GM19099 (cell line): ENCODE results near the gene RMND5B.

Experiments
- POLR2A ChIP-seq: IDR thresholded peaks from 3 replicates; pipeline ENCODE4 v1.6.1; 2011; ENCODE audit warnings: low read depth; ENCODE audit not compliant: insufficient read length; ENCODE audit errors: extremely low read depth

Gene RMND5B

GRCh38 chr5:178130576-178131445, at the start of gene RMND5B:
RMND5B (plus strand) TSS chr5:178131014; CDS start chr5:178138120, 7,106 bp downstream.
- TF ChIP-seq POLR2A: peak; percentile 88

GRCh38 chr5:178081571-178082243, 49.1 kb upstream of the RMND5B start:
- no peak for TF ChIP-seq POLR2A

DNA sequence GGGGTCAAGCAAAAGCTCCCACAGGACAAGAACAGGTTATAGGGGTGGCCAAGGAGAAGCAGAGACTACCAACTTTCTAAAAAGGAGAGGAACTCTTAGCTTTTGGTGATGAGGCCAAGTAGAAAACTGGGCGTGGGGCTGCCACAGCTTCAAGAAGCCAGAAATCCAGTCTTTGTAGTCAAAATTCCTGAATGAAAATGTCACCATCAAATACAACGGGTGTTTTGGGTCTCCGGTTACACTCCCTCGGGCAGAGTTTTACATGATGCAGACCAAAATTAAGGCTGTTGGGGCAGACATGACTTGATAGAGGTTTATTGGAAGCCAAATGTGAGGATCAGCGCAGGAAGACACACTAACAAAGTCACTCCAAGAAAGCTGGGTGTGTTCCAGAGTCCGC, 46.9 kb upstream of the RMND5B start:
- no peak for TF ChIP-seq POLR2A

DNA sequence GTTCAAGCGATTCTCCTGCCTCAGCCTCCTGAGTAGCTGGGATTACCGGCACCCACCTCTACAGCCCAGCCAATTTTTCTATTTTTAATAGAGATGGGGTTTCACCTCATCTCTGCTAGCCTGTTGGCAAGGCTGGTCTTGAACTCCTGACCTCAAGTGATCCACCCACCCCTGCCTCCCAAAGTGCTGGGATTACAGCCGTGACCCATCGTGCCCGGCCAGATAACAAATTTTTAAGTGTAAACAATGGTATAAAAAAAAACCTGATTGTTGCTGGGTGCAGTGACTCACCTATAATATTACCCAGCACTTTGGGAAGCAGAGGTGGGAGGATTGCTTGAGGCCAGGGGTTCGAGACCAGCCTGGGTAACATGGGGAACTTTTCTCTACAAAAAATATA, 45.5 kb upstream of the RMND5B start:
- TF ChIP-seq POLR2A: no peak

- TF ChIP-seq POLR2A: no peak
Observed at GRCh38 chr5:178086266-178086665, 44.5 kb upstream of the RMND5B start.

DNA sequence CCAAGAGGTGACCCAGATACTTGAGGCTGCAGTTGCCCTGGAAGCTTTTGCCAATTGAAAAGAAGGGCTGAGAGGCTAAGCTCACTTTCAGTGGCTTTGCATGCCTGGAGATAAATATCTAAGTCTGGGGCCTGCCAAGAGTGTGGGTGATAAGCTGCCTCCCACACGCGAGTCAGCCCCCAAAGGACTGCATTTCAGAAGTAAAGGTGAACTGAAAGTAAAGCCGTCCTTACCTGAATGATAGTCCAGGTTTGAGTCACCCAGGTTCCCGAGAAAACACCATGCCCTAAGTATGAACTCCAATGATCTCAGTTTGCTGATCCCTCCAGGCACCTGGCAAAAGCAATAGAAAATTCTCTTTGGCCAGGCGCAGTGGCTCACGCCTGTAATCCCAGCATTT, 40.0 kb upstream of the RMND5B start:
- no peak for TF ChIP-seq POLR2A

GRCh38 chr5:178093134-178093533, 37.7 kb upstream of the RMND5B start:
- TF ChIP-seq POLR2A: no peak

DNA sequence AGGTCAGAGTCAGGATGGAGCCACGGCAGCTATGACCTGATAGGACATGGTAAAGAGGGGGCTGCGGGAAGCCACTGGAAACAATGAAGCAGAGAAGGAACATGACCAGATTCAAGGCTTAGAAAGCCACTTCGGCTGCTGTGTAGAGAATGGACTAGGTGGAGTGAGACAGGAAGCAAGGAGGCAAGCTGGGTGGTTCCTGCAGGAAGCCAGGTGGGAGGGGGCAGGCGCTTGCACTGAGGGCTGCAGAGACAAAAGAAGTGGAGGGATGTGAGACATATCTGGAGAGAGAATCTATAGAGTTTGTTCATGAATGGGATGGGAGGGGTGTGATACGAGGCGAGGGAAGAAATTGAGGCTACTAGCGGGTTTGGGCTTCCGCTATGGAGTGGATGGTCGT, 36.5 kb upstream of the RMND5B start:
- no peak for TF ChIP-seq POLR2A

- no peak for TF ChIP-seq POLR2A
Observed at GRCh38 chr5:178098685-178099084, 32.1 kb upstream of the RMND5B start.

- no peak for TF ChIP-seq POLR2A
Observed at GRCh38 chr5:178103612-178104011, 27.2 kb upstream of the RMND5B start.

- no peak for TF ChIP-seq POLR2A
Observed at GRCh38 chr5:178104492-178104891, 26.3 kb upstream of the RMND5B start.

GRCh38 chr5:178106086-178106485, 24.7 kb upstream of the RMND5B start:
- no peak for TF ChIP-seq POLR2A

DNA sequence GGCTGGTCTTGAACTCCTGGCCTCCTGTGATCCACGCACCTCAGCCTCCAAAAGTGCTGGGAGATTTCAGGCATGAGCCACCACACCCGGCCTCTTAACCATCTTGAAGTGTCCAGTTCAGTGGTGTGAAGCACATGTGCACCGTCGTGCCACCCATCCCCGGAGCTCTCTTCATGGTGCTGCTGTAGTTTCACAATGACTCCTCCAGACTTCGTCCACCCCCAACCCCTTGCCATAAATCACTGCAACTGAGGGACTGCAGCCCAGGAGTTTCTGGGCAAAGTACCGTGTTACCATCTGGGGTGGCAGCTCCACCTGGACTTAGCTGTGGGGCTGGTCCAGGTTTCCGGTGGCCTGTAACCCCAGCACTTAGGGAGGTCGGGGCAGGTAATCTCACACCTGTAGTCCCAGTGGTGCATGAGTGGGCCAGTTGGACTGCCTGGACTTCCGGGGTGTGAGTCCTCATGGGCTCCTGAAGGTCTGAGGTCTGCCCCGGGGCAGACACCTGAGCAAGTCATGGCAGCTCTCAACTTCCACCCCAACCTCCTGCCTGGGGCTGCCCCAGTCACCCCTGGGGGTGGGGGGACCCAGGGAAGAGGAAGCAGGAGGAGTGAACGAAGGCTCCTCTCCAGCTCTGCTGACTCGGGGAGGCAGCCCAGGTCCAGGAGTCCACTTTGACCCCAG, 24.1 kb upstream of the RMND5B start:
- no peak for TF ChIP-seq POLR2A

GRCh38 chr5:178107756-178108310, 23.0 kb upstream of the RMND5B start:
- TF ChIP-seq POLR2A: no peak

- no peak for TF ChIP-seq POLR2A
Observed at GRCh38 chr5:178108446-178108845, 22.4 kb upstream of the RMND5B start.

DNA sequence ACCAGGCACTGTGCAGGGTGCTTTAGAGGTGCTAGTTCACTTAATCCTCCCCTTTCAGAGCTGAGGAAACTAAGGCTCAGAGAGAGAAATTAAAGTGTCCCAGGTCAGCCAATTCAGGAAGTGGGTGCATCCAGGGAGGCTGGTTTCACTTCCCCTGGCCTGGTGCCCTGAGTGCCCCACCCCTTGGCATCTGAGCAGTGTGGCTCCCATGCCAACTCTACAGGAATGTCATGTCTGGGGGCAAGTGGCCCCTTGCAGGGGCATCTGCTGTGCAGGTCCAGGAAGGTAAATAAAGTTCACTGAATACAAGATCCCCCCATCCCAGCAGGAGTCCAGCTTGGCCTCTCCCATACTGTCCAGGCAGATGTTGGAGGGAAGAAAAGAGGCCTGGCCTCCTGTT, 21.8 kb upstream of the RMND5B start:
- no peak for TF ChIP-seq POLR2A

DNA sequence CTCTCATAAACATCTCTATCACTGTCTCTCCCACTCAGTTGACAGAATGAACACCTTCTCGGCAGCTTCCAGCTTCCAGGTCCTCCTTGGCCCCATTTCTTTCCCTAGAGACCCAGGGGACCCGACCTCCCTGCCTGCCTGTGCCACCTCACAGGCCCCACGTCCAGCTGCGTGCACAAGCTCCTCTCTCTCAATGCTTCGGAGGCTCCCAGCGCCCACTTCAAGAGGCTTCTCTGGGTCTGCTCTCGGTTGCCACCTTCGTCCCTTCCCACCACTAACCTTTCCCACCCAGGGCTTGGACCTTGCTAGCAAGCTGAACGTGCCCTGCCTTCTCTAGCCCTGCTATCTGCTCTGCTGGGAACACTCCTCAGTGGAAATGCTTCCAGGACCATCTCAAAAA, 20.3 kb upstream of the RMND5B start:
- no peak for TF ChIP-seq POLR2A
